AG08396 (cell line): ENCODE measurements around the gene ERV3-1.
"Not testable (repeated sequence)": the region's sequence is repeated elsewhere in the genome, so short reads cannot be mapped to it uniquely, and the experiment has no call there.

ENCODE experiments used
- DNase-seq: peaks from one replicate; pipeline ENCODE4 v3.0.0; 2012; ENCODE audit warnings: low spot score, mixed read lengths

The ERV3-1 gene

GRCh38 chr7:65001291-65001814 is 5.1 kb downstream of the ERV3-1 start:
- no peak for DNase-seq

GRCh38 chr7:64999165-65000004 is 7.1 kb downstream of the ERV3-1 start:
- DNase-seq = no peak

GRCh38 chr7:64998865-64999164 is 7.7 kb downstream of the ERV3-1 start:
- no peak for DNase-seq

- DNase-seq = no peak
Measured at GRCh38 chr7:64997927-64998391, 8.5 kb downstream of the ERV3-1 start.

- no peak for DNase-seq
Measured at GRCh38 chr7:64997164-64997908, 9.2 kb downstream of the ERV3-1 start.

GRCh38 chr7:64996305-64996704 is 10.2 kb downstream of the ERV3-1 start:
- DNase-seq = no peak

- DNase-seq = no peak
Measured at GRCh38 chr7:64993901-64994300, 12.6 kb downstream of the ERV3-1 start.

GRCh38 chr7:64992971-64993370 is 13.5 kb downstream of the ERV3-1 start:
- DNase-seq = no peak

- DNase-seq = no peak
Measured at GRCh38 chr7:64990936-64991335, 15.6 kb downstream of the ERV3-1 start, which contains the start of gene ZNF117. Gene ZNF117 (minus strand): TSS chr7:64991036.

- DNase-seq = no peak
Measured at GRCh38 chr7:64990216-64990615, 16.3 kb downstream of the ERV3-1 start.

- DNase-seq = no peak
Measured at GRCh38 chr7:64978497-64979203, 27.8 kb downstream of the ERV3-1 start.

- no peak for DNase-seq
Measured at GRCh38 chr7:64965594-64965993, 40.9 kb downstream of the ERV3-1 start.

- no peak for DNase-seq
Measured at GRCh38 chr7:64959072-64959747, 47.3 kb downstream of the ERV3-1 start.

- DNase-seq = peak; percentile 64
Measured at GRCh38 chr7:64951250-64951848, 55.1 kb downstream of the ERV3-1 start.

GRCh38 chr7:64950673-64951072 is 55.8 kb downstream of the ERV3-1 start:
- not testable (repeated sequence) for DNase-seq

- not testable (repeated sequence) for DNase-seq
Measured at GRCh38 chr7:64948774-64949173, 57.7 kb downstream of the ERV3-1 start.

- no peak for DNase-seq
Measured at GRCh38 chr7:64947252-64948000, 59.1 kb downstream of the ERV3-1 start.

GRCh38 chr7:64946772-64947171 is 59.7 kb downstream of the ERV3-1 start:
- DNase-seq = peak; percentile 18

GRCh38 chr7:64945503-64946175 is 60.8 kb downstream of the ERV3-1 start:
- no peak for DNase-seq
